ENCODE data around the gene BIN2.
A peak's percentile ranks its signal among the peaks of the same experiment; 100 is the strongest.
"Not testable (repeated sequence)": the region's sequence is repeated elsewhere in the genome, so short reads cannot be mapped to it uniquely, and the experiment has no call there.

Gene BIN2

DNA sequence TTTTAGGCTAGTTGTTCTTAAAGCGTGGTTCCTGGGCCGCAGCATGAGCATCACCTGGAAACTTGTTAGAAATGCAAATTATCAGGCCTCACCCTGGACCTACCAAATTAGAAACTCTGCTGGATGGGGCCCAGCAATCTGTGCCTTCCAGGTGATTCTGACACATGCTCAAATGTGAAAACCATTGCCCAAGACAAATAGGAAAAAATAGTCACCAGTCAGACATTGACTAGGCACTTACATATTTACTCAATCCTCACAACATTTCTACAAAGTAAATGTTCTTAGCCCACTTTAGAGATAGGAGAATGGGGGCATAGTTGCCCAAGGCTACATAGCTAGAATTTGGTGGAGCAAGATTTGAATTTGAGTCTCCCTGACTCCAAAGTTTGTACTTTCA is 19.2 kb upstream of the BIN2 start:
- H3K27me3 ChIP-seq (ENCODE audit: control insufficient read depth, insufficient read depth, low read length) = no peaks in the 10 kb centered on the region
- H3K27ac ChIP-seq (ENCODE audit: low read depth, low read length) = no peak overlapping the region
- no peaks in the 10 kb centered on the region for H3K9me3 ChIP-seq (ENCODE audit: control insufficient read depth, insufficient read depth, low read depth, low read length)
- no peak overlapping the region for H3K9ac ChIP-seq (ENCODE audit: low read length)
- no peak overlapping the region for H3K4me3 ChIP-seq (ENCODE audit: low read depth, low read length)
- no peaks in the 10 kb centered on the region for H3K36me3 ChIP-seq (ENCODE audit: control insufficient read depth, insufficient read depth, low read length)
- peaks cover 8% of the 10 kb centered on the region for H3K4me1 ChIP-seq (ENCODE audit: control insufficient read depth, insufficient read depth, low read length)

DNA sequence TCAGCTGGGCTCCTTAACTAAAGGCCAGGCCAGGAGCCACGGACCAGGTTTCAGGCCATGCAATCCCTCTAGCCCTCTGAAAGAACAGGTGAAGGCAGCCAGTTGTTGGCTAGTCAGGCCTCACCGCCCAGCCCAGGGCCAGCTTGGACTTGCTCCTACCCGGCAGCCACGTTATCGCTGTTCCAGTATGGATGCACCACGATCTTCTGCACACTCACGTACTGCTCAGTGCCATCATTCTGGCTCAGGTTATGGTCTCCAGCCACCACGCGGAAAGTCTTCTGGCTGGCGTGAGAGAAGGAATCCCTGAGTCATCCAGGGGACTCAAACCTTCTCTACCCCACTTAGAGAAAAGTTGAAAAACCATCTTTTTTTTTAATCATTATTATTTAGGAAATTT is 18.4 kb upstream of the BIN2 start:
- Histone ChIP-seq H3K27me3 (ENCODE audit: control insufficient read depth, insufficient read depth, low read length) (no peaks in the 10 kb centered on the region), H3K9ac (ENCODE audit: low read length) (no peak overlapping the region), H3K27ac (ENCODE audit: low read depth, low read length) (no peak overlapping the region), H3K4me3 (ENCODE audit: low read depth, low read length) (no peak overlapping the region), H3K4me1 (ENCODE audit: control insufficient read depth, insufficient read depth, low read length) (peaks cover 8% of the 10 kb centered on the region), H3K36me3 (ENCODE audit: control insufficient read depth, insufficient read depth, low read length) (no peaks in the 10 kb centered on the region), H3K9me3 (ENCODE audit: control insufficient read depth, insufficient read depth, low read depth, low read length) (no peaks in the 10 kb centered on the region)

DNA sequence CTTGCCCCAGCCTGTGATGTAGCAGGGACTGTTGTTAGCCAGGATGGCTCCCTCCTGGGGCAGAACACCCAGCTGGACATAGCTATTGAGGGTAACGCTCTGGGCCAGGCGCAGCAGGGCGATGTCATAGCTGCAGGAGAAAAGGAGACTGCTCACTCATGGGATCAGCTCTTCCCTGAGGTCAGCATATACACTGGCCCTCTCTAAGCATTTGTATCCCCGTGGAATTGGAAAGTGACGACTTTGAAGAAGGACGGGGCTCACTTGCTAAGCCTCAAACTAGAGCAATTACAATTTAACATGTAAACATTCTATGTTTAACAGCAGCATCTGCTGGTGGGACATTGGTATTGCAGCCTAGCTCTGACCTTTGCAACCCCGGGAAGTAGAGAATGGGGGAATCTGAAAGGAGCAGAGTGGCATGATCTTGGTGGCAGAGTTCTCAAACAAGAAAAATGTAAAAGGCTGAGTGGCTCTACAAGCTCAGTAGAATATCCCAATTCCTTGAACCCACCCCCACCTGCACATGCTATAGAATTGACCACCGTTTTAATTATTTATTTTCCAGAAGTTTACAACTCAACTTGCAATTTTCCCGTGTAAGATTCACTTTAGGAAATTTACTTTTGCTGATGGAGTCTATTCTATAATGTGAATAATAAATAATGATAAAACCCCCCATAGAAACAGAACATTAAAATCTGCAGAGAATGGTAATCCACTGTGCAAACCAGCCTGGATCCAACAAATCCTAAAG is 17.5 kb upstream of the BIN2 start:
- peak overlapping the region; percentile 45 for H3K4me3 ChIP-seq (ENCODE audit: low read depth, low read length)
- H3K9ac ChIP-seq (ENCODE audit: low read length) = no peak overlapping the region

DNA sequence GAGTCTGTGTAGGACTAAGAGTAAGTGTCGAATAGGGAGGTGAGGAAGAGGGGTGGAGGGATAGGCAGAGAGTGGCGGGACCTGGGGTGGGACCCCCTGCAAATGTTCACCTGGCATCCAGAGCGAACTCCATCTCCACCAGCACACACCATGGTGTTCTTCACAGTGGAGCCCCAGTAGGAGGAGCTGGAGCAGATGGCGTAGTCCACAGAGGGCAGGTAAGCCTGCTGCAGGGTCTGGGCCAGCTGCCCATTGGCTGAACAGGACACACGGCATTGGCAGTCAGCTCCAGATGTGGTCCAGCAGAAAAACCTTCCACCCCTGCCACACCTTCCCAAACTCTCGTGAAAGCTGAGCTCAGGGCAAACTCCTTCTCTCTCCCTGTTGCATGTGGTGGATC is 15.8 kb upstream of the BIN2 start:
- H3K27ac ChIP-seq (ENCODE audit: low read depth, low read length) = no peak overlapping the region
- no peaks in the 10 kb centered on the region for H3K9me3 ChIP-seq (ENCODE audit: control insufficient read depth, insufficient read depth, low read depth, low read length)
- no peaks in the 10 kb centered on the region for H3K36me3 ChIP-seq (ENCODE audit: control insufficient read depth, insufficient read depth, low read length)
- no peak overlapping the region for H3K9ac ChIP-seq (ENCODE audit: low read length)
- no peaks in the 10 kb centered on the region for H3K27me3 ChIP-seq (ENCODE audit: control insufficient read depth, insufficient read depth, low read length)
- H3K4me3 ChIP-seq (ENCODE audit: low read depth, low read length) = no peak overlapping the region
- H3K4me1 ChIP-seq (ENCODE audit: control insufficient read depth, insufficient read depth, low read length) = peaks cover 3% of the 10 kb centered on the region; the same call in 1 of the 2 replicates

More for the DNA sequence above, 17.5 kb upstream of the BIN2 start:
- Histone ChIP-seq H3K27ac (ENCODE audit: low read depth, low read length) (no peak overlapping the region), H3K27me3 (ENCODE audit: control insufficient read depth, insufficient read depth, low read length) (no peaks in the 10 kb centered on the region), H3K4me1 (ENCODE audit: control insufficient read depth, insufficient read depth, low read length) (peaks cover 8% of the 10 kb centered on the region), H3K36me3 (ENCODE audit: control insufficient read depth, insufficient read depth, low read length) (no peaks in the 10 kb centered on the region), H3K9me3 (ENCODE audit: control insufficient read depth, insufficient read depth, low read depth, low read length) (no peaks in the 10 kb centered on the region)

DNA sequence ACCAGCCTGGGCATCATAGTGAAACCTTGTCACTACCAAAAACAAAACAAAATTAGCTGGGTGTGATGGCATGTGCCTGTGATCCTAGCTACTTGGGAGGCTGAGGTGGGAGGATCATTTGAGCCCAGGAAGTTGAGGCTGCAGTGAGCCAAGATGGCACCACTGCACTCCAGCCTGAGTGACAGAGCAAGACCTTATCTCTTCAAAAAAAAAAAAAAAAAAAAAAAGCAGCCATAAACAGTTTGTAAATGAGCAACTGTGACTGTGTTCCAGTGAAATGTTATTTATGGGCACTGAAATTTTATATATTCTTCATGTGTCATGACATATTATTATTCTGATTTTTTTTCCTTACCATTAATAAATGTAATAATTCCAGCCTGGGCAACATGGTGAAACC is 13.4 kb upstream of the BIN2 start:
- not testable (repeated sequence) for H3K36me3 ChIP-seq (ENCODE audit: control insufficient read depth, insufficient read depth, low read length); H3K4me3 ChIP-seq (ENCODE audit: low read depth, low read length); H3K9ac ChIP-seq (ENCODE audit: low read length); H3K9me3 ChIP-seq (ENCODE audit: control insufficient read depth, insufficient read depth, low read depth, low read length); H3K27me3 ChIP-seq (ENCODE audit: control insufficient read depth, insufficient read depth, low read length); H3K27ac ChIP-seq (ENCODE audit: low read depth, low read length); H3K4me1 ChIP-seq (ENCODE audit: control insufficient read depth, insufficient read depth, low read length)

DNA sequence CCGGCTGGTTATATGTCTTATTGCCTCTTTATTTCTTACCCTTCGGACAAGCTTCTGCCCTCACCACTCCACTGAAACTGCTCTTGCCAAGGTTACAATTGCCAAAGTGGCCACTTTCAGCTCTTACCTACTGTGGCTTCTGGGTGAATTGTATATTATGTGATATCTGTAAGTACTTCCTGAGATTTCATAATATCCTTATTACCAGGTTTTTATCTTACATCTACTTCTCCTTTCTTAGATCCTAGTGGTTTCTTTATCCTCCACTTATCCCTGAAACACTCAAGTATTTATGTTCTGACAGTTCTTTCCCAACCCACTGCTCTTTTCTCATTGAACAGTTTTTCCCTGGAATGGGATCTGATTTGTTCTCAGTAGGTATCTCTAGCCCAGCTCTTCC is 12.0 kb upstream of the BIN2 start:
- Histone ChIP-seq H3K36me3 (ENCODE audit: control insufficient read depth, insufficient read depth, low read length) (no peaks in the 10 kb centered on the region), H3K9ac (ENCODE audit: low read length) (no peak overlapping the region), H3K9me3 (ENCODE audit: control insufficient read depth, insufficient read depth, low read depth, low read length) (no peaks in the 10 kb centered on the region), H3K27me3 (ENCODE audit: control insufficient read depth, insufficient read depth, low read length) (no peaks in the 10 kb centered on the region), H3K4me3 (ENCODE audit: low read depth, low read length) (no peak overlapping the region), H3K27ac (ENCODE audit: low read depth, low read length) (no peak overlapping the region), H3K4me1 (ENCODE audit: control insufficient read depth, insufficient read depth, low read length) (no peaks in the 10 kb centered on the region)

DNA sequence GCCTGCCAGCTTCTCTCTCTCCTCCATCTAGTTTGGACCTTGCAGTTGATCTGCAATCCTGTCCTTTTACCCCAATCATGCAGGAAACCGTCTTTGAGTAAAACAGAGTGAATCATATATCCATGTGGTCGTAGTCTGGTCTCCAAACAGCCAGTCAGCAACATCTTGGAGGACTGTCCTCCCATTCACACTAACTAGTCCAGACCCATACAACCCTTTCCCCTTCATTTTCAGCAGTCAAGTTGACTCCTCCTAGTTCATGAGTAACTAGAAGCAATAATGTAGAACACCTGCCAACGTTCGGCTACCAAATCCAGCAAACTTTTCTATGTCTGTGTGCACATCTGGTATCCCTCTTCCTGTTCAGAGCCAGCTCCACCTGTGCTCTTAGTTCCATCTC is 10.8 kb upstream of the BIN2 start:
- Histone ChIP-seq H3K4me3 (ENCODE audit: low read depth, low read length) (no peak overlapping the region), H3K9me3 (ENCODE audit: control insufficient read depth, insufficient read depth, low read depth, low read length) (no peaks in the 10 kb centered on the region), H3K4me1 (ENCODE audit: control insufficient read depth, insufficient read depth, low read length) (no peaks in the 10 kb centered on the region), H3K9ac (ENCODE audit: low read length) (no peak overlapping the region), H3K36me3 (ENCODE audit: control insufficient read depth, insufficient read depth, low read length) (no peaks in the 10 kb centered on the region), H3K27ac (ENCODE audit: low read depth, low read length) (no peak overlapping the region), H3K27me3 (ENCODE audit: control insufficient read depth, insufficient read depth, low read length) (no peaks in the 10 kb centered on the region)

DNA sequence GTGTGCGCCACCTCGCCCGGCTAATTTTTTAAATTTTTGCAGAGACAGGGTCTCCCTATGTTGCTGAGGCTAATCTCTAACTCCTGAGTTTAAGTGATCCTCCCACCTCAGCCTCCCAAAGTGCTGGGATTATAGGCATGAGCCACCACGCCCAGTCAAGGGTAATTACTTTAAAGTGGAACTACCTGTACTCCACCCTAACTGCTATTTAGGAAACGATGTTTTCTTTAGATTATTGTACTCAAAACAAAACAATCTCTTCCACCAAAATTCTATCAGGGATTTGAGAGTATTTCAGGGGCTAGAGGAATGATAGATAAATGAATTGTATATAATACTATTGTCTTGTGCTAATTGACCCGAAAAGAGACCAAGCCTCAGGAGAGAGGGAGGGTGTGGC is 9.6 kb upstream of the BIN2 start:
- no peaks in the 10 kb centered on the region for H3K9me3 ChIP-seq (ENCODE audit: control insufficient read depth, insufficient read depth, low read depth, low read length)
- no peak overlapping the region for H3K9ac ChIP-seq (ENCODE audit: low read length)
- no peaks in the 10 kb centered on the region for H3K4me1 ChIP-seq (ENCODE audit: control insufficient read depth, insufficient read depth, low read length)
- H3K27ac ChIP-seq (ENCODE audit: low read depth, low read length) = no peak overlapping the region
- H3K4me3 ChIP-seq (ENCODE audit: low read depth, low read length) = no peak overlapping the region
- H3K36me3 ChIP-seq (ENCODE audit: control insufficient read depth, insufficient read depth, low read length) = no peaks in the 10 kb centered on the region
- no peaks in the 10 kb centered on the region for H3K27me3 ChIP-seq (ENCODE audit: control insufficient read depth, insufficient read depth, low read length)

DNA sequence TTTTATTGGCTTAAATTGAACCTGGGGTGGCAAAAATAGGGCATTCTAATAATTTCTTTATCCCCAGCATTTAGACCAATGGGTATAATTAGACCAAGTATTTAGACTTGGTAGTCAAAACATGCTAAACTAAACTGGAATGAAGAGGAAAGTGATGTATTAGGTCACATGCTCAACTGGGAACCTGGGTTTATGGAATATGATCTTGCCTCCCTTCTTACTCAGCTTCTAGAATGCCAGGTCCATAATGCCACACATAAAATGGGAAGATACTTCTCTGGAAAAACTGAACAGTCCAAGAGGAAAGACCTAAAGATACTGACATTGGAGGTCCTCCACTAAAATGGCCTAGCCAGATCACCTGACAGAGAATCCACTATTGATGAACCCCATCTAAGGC is 6.2 kb upstream of the BIN2 start:
- Histone ChIP-seq H3K27ac (ENCODE audit: low read depth, low read length) (no peak overlapping the region), H3K4me1 (ENCODE audit: control insufficient read depth, insufficient read depth, low read length) (peaks cover 7% of the 10 kb centered on the region; the same call in 1 of the 2 replicates), H3K4me3 (ENCODE audit: low read depth, low read length) (no peak overlapping the region), H3K9ac (ENCODE audit: low read length) (no peak overlapping the region), H3K36me3 (ENCODE audit: control insufficient read depth, insufficient read depth, low read length) (no peaks in the 10 kb centered on the region), H3K27me3 (ENCODE audit: control insufficient read depth, insufficient read depth, low read length) (no peaks in the 10 kb centered on the region), H3K9me3 (ENCODE audit: control insufficient read depth, insufficient read depth, low read depth, low read length) (no peaks in the 10 kb centered on the region)

DNA sequence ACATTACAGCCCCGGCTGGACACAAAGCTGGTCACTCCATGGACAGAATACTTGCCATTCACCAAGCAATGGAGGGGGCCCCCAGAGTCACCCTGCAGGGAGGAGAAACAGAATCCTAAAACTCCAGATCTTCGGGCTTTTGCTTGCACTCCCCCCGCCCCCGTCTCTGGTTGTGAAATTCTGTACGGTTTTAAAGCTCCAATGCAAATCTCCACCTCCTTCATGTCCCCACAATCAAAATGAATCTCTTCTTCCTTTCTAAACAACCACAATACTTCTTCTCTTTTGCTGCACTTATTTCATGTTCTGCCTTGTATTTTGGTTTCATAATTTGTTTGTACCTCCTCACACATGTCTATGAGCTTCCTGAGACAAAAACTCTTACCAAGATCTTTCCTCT is 5.8 kb upstream of the BIN2 start:
- Histone ChIP-seq H3K36me3 (ENCODE audit: control insufficient read depth, insufficient read depth, low read length) (no peaks in the 10 kb centered on the region), H3K27ac (ENCODE audit: low read depth, low read length) (no peak overlapping the region), H3K9me3 (ENCODE audit: control insufficient read depth, insufficient read depth, low read depth, low read length) (no peaks in the 10 kb centered on the region), H3K9ac (ENCODE audit: low read length) (no peak overlapping the region), H3K27me3 (ENCODE audit: control insufficient read depth, insufficient read depth, low read length) (no peaks in the 10 kb centered on the region), H3K4me1 (ENCODE audit: control insufficient read depth, insufficient read depth, low read length) (peaks cover 7% of the 10 kb centered on the region; the same call in 1 of the 2 replicates), H3K4me3 (ENCODE audit: low read depth, low read length) (no peak overlapping the region)

DNA sequence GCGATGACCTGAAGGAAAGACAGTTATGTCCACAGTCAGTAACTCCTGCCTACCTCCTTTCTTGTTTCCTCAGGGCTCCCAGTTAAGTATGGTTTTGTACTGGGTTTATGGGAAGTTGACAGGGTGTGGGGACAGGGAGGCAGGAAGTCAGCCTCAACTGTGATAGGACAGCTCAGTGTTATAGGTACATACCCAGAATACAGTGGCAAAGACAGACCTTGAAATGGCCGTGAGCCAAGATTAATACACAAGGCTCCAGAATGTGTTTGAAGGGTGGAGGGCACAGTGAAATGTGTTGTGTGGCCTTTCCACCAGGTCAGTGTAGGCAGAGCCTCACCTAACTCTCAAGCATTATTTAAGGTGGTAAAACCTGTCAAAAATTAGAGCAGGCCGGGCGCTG is 4.6 kb upstream of the BIN2 start:
- H3K27ac ChIP-seq (ENCODE audit: low read depth, low read length) = no peak overlapping the region
- H3K9me3 ChIP-seq (ENCODE audit: control insufficient read depth, insufficient read depth, low read depth, low read length) = no peaks in the 10 kb centered on the region
- no peaks in the 10 kb centered on the region for H3K27me3 ChIP-seq (ENCODE audit: control insufficient read depth, insufficient read depth, low read length)
- no peak overlapping the region for H3K4me3 ChIP-seq (ENCODE audit: low read depth, low read length)
- peaks cover 8% of the 10 kb centered on the region; the same call in 1 of the 2 replicates for H3K4me1 ChIP-seq (ENCODE audit: control insufficient read depth, insufficient read depth, low read length)
- no peaks in the 10 kb centered on the region for H3K36me3 ChIP-seq (ENCODE audit: control insufficient read depth, insufficient read depth, low read length)
- H3K9ac ChIP-seq (ENCODE audit: low read length) = no peak overlapping the region
